Testis (tissue), 2 donors: Measurements from ENCODE around the gene SLF2.

ENCODE experiments used
- POLR2A ChIP-seq: fragments of 450-650 bp; IDR thresholded peaks from one replicate; pipeline ENCODE4 v1.6.1; 2017; ENCODE audit warnings: antibody characterized with exemption, mild to moderate bottlenecking, moderate library complexity
- TF ChIP-seq, protein P1 (sequence below), 3 experiments: fragments of 450-650 bp in 2 of 3; fragments of 200-600 bp in 1 of 3; sonication (generic) in 1 of 3; IDR thresholded peaks; one replicate each; pipeline ENCODE4 v1.5.1; 2016 to 2019; ENCODE audit warnings: antibody characterized with exemption in 3 of 3, mild to moderate bottlenecking in 2 of 3, moderate library complexity in 1 of 3

DNA sequence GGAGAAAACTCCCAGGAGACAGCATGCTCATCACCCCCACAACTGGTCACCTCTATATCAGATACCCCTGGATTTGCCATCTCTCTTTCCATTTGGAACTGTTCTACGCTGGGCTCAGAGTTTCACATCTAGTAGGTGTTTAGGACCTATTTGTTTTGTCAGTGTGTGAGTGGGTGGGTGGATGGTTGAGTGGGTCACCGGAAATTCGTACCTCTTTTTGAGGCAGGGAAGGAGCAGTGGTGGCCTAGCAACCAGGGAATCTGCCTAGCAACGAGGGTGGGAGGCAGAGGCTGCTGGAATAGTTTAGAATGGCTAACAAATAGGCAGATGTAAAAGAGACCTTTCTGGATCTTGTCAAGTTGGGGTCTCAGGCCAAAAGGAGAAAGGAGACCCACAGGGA, 23.2 kb upstream of the SLF2 start:
- TF ChIP-seq, protein P1, sequence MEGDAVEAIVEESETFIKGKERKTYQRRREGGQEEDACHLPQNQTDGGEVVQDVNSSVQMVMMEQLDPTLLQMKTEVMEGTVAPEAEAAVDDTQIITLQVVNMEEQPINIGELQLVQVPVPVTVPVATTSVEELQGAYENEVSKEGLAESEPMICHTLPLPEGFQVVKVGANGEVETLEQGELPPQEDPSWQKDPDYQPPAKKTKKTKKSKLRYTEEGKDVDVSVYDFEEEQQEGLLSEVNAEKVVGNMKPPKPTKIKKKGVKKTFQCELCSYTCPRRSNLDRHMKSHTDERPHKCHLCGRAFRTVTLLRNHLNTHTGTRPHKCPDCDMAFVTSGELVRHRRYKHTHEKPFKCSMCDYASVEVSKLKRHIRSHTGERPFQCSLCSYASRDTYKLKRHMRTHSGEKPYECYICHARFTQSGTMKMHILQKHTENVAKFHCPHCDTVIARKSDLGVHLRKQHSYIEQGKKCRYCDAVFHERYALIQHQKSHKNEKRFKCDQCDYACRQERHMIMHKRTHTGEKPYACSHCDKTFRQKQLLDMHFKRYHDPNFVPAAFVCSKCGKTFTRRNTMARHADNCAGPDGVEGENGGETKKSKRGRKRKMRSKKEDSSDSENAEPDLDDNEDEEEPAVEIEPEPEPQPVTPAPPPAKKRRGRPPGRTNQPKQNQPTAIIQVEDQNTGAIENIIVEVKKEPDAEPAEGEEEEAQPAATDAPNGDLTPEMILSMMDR (IDR thresholded peaks at IDR 0.05) = no peak
- TF ChIP-seq POLR2A = no peak
